Thoracic aorta (tissue), 2 donors: ENCODE results near the gene FCER1G. TPM values are rescaled to one million over a fixed set of nuclear protein-coding genes. Genes with fewer than 3 reads are reported as not detected.
A peak's percentile ranks its signal among the peaks of the same experiment; 100 is the strongest.
"Not testable (repeated sequence)": the region's sequence is repeated elsewhere in the genome, so short reads cannot be mapped to it uniquely, and the experiment has no call there.

Experiments used
- ATAC-seq: fragments of 150-250 bp; one replicate; pipeline ENCODE4 v1.8.0; 2017; ENCODE audit warnings: low read depth; ENCODE audit not compliant: insufficient number of reproducible peaks, low FRiP score
- DNase-seq: peaks from one replicate; pipeline ENCODE4 v3.0.0-alpha.2; 2020; ENCODE audit warnings: low spot score
- H3K27ac ChIP-seq, 2 donors: fragments of 200-600 bp; sonication (generic); 1 replicate in 1 of 2; 2 replicates in 1 of 2; pipeline ENCODE4 v1.5.1; 2016; ENCODE audit warnings: mild to moderate bottlenecking in 2 of 2, moderate library complexity in 2 of 2
- H3K27me3 ChIP-seq: fragments of 200-600 bp; sonication (generic); replicated peaks from 2 replicates; pipeline ENCODE4 v1.6.0; 2016; ENCODE audit warnings: mild to moderate bottlenecking; ENCODE audit not compliant: insufficient read depth
- H3K36me3 ChIP-seq: fragments of 200-600 bp; sonication (generic); one replicate; pipeline ENCODE4 v1.5.1; 2016
- H3K4me1 ChIP-seq, 2 donors: fragments of 200-600 bp; sonication (generic); 1 replicate in 1 of 2; 2 replicates in 1 of 2; pipeline versions ENCODE4 v1.5.1 to v1.6.0; 2016; ENCODE audit warnings: low read depth in 2 of 2, mild to moderate bottlenecking in 1 of 2; ENCODE audit not compliant: control insufficient read depth in 1 of 2
- H3K4me3 ChIP-seq: fragments of 200-600 bp; sonication (generic); 2 replicates; pipeline ENCODE4 v1.5.1; 2016; ENCODE audit warnings: mild to moderate bottlenecking
- H3K9me3 ChIP-seq: fragments of 200-600 bp; sonication (generic); 2 replicates; pipeline ENCODE4 v1.5.1; 2016
- CTCF ChIP-seq: fragments of 200-600 bp; sonication (generic); IDR thresholded peaks from one replicate; pipeline ENCODE4 v1.5.1; 2019; ENCODE audit warnings: antibody characterized with exemption
- total RNA-seq, 2 donors: library from RNA; depleted of rRNA; stranded (reverse); fragments of >200 nt; gene quantifications; one replicate each; pipeline versions ENCODE4 v1.1.0 to v1.2.3, GENCODE V29; 2016

The FCER1G gene
- total RNA-seq, 2 donors from 2014 or later = 82.9 to 101 TPM

GRCh38 chr1:161222175-161223019 lies 7.3 kb downstream of the FCER1G start:
- Histone ChIP-seq H3K9me3 (no peaks in the 10 kb centered on the region), H3K27me3 (no peaks in the 10 kb centered on the region), H3K27ac (no peak overlapping the region), H3K4me1 (peaks cover 10 to 20% of the 10 kb centered on the region in 2 donors), H3K36me3 (no peaks in the 10 kb centered on the region), H3K4me3 (no peak overlapping the region)
- TF ChIP-seq CTCF = no peak
- DNase-seq (no peak), ATAC-seq (no peak)

GRCh38 chr1:161223805-161224694 lies 9.0 kb downstream of the FCER1G start:
- Histone ChIP-seq H3K27ac (no peak overlapping the region), H3K36me3 (peaks cover 6% of the 10 kb centered on the region), H3K9me3 (no peaks in the 10 kb centered on the region), H3K4me3 (no peak overlapping the region), H3K27me3 (no peaks in the 10 kb centered on the region), H3K4me1 (peaks cover 10 to 26% of the 10 kb centered on the region in 2 donors)
- ATAC-seq (no peak), DNase-seq (no peak)
- no peak for TF ChIP-seq CTCF

DNA sequence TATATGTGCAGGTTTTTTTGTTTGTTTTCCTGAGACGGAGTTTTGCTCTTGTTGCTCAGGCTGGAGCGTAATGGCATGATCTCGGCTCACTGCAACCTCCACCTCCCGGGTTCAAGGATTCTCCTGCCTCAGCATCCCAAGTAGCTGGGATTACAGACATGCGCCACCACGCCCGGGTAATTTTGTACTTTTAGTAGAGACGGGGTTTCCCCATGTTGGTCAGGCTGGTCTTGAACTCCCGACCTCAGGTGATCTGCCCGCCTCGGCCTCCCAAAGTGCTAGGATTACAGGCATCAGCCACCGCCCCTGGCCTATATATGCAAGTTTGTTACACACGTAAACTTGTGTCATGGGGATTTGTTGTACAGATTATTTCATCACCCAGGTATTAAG lies 9.6 kb downstream of the FCER1G start:
- H3K27me3 ChIP-seq, ATAC-seq, DNase-seq, H3K4me3 ChIP-seq, H3K27ac ChIP-seq, H3K9me3 ChIP-seq: not testable (repeated sequence)
- Histone ChIP-seq H3K36me3 (peaks cover 12% of the 10 kb centered on the region), H3K4me1 (peaks cover 10 to 26% of the 10 kb centered on the region in 2 donors)

- DNase-seq = no peak
- peaks cover 10 to 26% of the 10 kb centered on the region in 2 donors for H3K4me1 ChIP-seq
- peak overlapping the region; percentile 79 for H3K4me3 ChIP-seq
Observed at GRCh38 chr1:161225178-161225533, 10.1 kb downstream of the FCER1G start.

More at GRCh38 chr1:161225178-161225533, 10.1 kb downstream of the FCER1G start:
- TF ChIP-seq CTCF = no peak
- H3K9me3 ChIP-seq = no peaks in the 10 kb centered on the region
- H3K27ac ChIP-seq = peak overlapping the region in 1 of 2 donors; percentile 18
- no peak for ATAC-seq
- no peaks in the 10 kb centered on the region for H3K27me3 ChIP-seq
- peaks cover 15% of the 10 kb centered on the region for H3K36me3 ChIP-seq
